HCT116 (cell line): ENCODE results near the gene RBM20. TPM values are rescaled to one million over a fixed set of nuclear protein-coding genes. Genes with fewer than 3 reads are reported as not detected.
A peak's percentile ranks its signal among the peaks of the same experiment; 100 is the strongest.

ENCODE experiments used
- ATAC-seq: fragments of 200-7000 bp; cut with Tn5 transposase; 2 replicates; pipeline ENCODE4 v1.9.1; 2020; ENCODE audit warnings: mild to moderate bottlenecking, moderate library complexity
- BruUV-seq: library from RNA; stranded (reverse); fragments of 400-500 nt; replicated peaks from 2 replicates; lab custom pipeline; 2021; lab: Mats Ljungman, UMichigan
- CTCF ChIA-PET: fragments of 300-600 bp; sonication (Branson Sonifier 250); formaldehyde crosslinking; loops from one replicate; lab custom pipeline; 2021; ENCODE audit warnings: antibody characterized with exemption; lab: Charles Lee
- POLR2A ChIA-PET: fragments of 300-600, 350-600 bp; sonication (Branson Sonifier 250); formaldehyde crosslinking; loops from one replicate; lab custom pipeline; 2021; ENCODE audit warnings: antibody characterized with exemption; lab: Charles Lee
- RAD21 ChIA-PET, 2 experiments: fragments of 300-600 bp; sonication (Branson Sonifier 250); formaldehyde crosslinking; loops; one replicate each; lab custom pipeline; 2023; ENCODE audit warnings: low total read pairs in 2 of 2; ENCODE audit not compliant: uncharacterized antibody in 2 of 2, unreplicated experiment in 2 of 2, low non-redundant PET in 1 of 2; lab: Charles Lee
- DNase-seq: peaks from one replicate; pipeline ENCODE4 v3.0.0-alpha.2; 2010; ENCODE audit warnings: low read depth, low spot score
- H2AFZ ChIP-seq: fragments of 200-600 bp; shearing (Covaris generic), sonication (generic); 2 replicates; pipeline ENCODE4 v1.6.1; 2017; ENCODE audit warnings: low read depth, mixed run types, mixed read lengths, antibody characterized with exemption, low read length; ENCODE audit not compliant: poor library complexity, severe bottlenecking
- H3K27ac ChIP-seq: 2 replicates; pipeline ENCODE4 v1.5.1; 2012; ENCODE audit warnings: low read depth, low read length
- H3K27me3 ChIP-seq: fragments of 200-600 bp; sonication (generic); 2 replicates; pipeline ENCODE4 v1.6.1; 2016; ENCODE audit warnings: mixed run types, low read length, mixed read lengths; ENCODE audit not compliant: insufficient read depth
- H3K36me3 ChIP-seq, 2 experiments: fragments of 200-500 bp in 1 of 2; fragments of 200-600 bp in 1 of 2; sonication (Bioruptor generic) in 1 of 2; sonication (generic) in 1 of 2; 2 replicates each; pipeline versions ENCODE4 v1.5.1 to v1.6.1; 2014 to 2016; ENCODE audit warnings: low read length in 2 of 2, inconsistent platforms in 1 of 2, mixed read lengths in 1 of 2, mixed run types in 1 of 2; ENCODE audit not compliant: insufficient read depth in 2 of 2, control insufficient read depth in 1 of 2
- H3K4me1 ChIP-seq, 2 experiments: fragments of 200-600 bp in 1 of 2; sonication (generic) in 1 of 2; 2 replicates each; pipeline versions ENCODE4 v1.5.1 to v1.6.1; 2012 to 2017; ENCODE audit warnings: low read length in 2 of 2, inconsistent platforms in 1 of 2, mild to moderate bottlenecking in 1 of 2, mixed read lengths in 1 of 2, mixed run types in 1 of 2, moderate library complexity in 1 of 2; ENCODE audit not compliant: insufficient read depth in 2 of 2, control insufficient read depth in 1 of 2
- H3K4me2 ChIP-seq: fragments of 200-600 bp; sonication (generic); 2 replicates; pipeline ENCODE4 v1.6.1; 2017; ENCODE audit warnings: mixed run types, low read length, mixed read lengths
- H3K4me3 ChIP-seq, 2 experiments: fragments of 200-600 bp in 1 of 2; sonication (generic) in 1 of 2; replicated peaks in 1 of 2; 2 replicates each; pipeline ENCODE4 v1.5.1; 2011 to 2016; ENCODE audit warnings: low read length in 2 of 2, control low read depth in 1 of 2, low read depth in 1 of 2, mild to moderate bottlenecking in 1 of 2, mixed read lengths in 1 of 2, mixed run types in 1 of 2
- H3K79me2 ChIP-seq: fragments of 200-600 bp; sonication (generic); 2 replicates; pipeline ENCODE4 v1.6.1; 2017; ENCODE audit warnings: mild to moderate bottlenecking, mixed run types, low read length, moderate library complexity, mixed read lengths; ENCODE audit not compliant: insufficient read depth
- H3K9ac ChIP-seq: fragments of 200-600 bp; sonication (generic); 2 replicates; pipeline ENCODE4 v1.6.1; 2016; ENCODE audit warnings: low read length, mixed read lengths
- H3K9me2 ChIP-seq: fragments of 200-600 bp; sonication (generic), shearing (Covaris generic); 2 replicates; pipeline ENCODE4 v1.6.1; 2017; ENCODE audit warnings: mixed run types, mild to moderate bottlenecking, moderate library complexity; ENCODE audit not compliant: insufficient read depth
- H3K9me3 ChIP-seq, 2 experiments: fragments of 200-500 bp in 1 of 2; fragments of 200-600 bp in 1 of 2; sonication (Bioruptor generic) in 1 of 2; sonication (generic) in 1 of 2; 2 replicates each; pipeline ENCODE4 v1.6.1; 2014 to 2017; ENCODE audit warnings: low read length in 2 of 2, mixed read lengths in 2 of 2, inconsistent platforms in 1 of 2, low read depth in 1 of 2, mild to moderate bottlenecking in 1 of 2, mixed run types in 1 of 2, moderate library complexity in 1 of 2; ENCODE audit not compliant: control insufficient read depth in 1 of 2, insufficient read depth in 1 of 2
- H4K20me1 ChIP-seq: fragments of 200-600 bp; sonication (generic), shearing (Covaris generic); 2 replicates; pipeline ENCODE4 v1.6.1; 2017; ENCODE audit warnings: mixed run types, mild to moderate bottlenecking, moderate library complexity; ENCODE audit not compliant: insufficient read depth
- CBX3 ChIP-seq: IDR thresholded peaks from 2 replicates; pipeline ENCODE4 v1.6.1; 2012; ENCODE audit warnings: low read depth
- CEBPB ChIP-seq: IDR thresholded peaks from 2 replicates; pipeline ENCODE4 v1.6.1; 2012; ENCODE audit warnings: low read depth
- CTCF ChIP-seq, 3 experiments: fragments of 200-600 bp in 1 of 3; sonication (generic) in 1 of 3; IDR thresholded peaks in 2 of 3; conservative IDR thresholded peaks in 1 of 3; 2 replicates each; pipeline ENCODE4 v1.5.1; 2012 to 2017; ENCODE audit warnings: low read depth in 2 of 3, low read length in 2 of 3, antibody characterized with exemption in 1 of 3, borderline replicate concordance in 1 of 3, control low read depth in 1 of 3, mild to moderate bottlenecking in 1 of 3, mixed read lengths in 1 of 3, mixed run types in 1 of 3, moderate library complexity in 1 of 3; ENCODE audit not compliant: insufficient read depth in 1 of 3
- EZH2 ChIP-seq: fragments of 200-600 bp; sonication (generic); IDR thresholded peaks from 2 replicates; pipeline ENCODE4 v1.6.1; 2017; ENCODE audit warnings: antibody characterized with exemption, mixed run types
- EZH2phosphoT487 ChIP-seq: fragments of 200-600 bp; IDR thresholded peaks from 2 replicates; pipeline ENCODE4 v1.6.1; 2018; ENCODE audit warnings: antibody characterized with exemption, borderline replicate concordance
- FOSL1 ChIP-seq: IDR thresholded peaks from 2 replicates; pipeline ENCODE4 v1.6.1; 2012; ENCODE audit warnings: low read depth
- JUND ChIP-seq: IDR thresholded peaks from 2 replicates; pipeline ENCODE4 v1.6.1; 2012
- MAX ChIP-seq: IDR thresholded peaks from 2 replicates; pipeline ENCODE4 v1.6.1; 2012
- POLR2A ChIP-seq: IDR thresholded peaks from 2 replicates; pipeline ENCODE4 v1.7.0; 2011; ENCODE audit warnings: borderline replicate concordance; ENCODE audit not compliant: insufficient read depth, insufficient read length; ENCODE audit errors: extremely low read depth
- POLR2AphosphoS5 ChIP-seq: IDR thresholded peaks from 2 replicates; pipeline ENCODE4 v1.6.1; 2011; ENCODE audit warnings: mild to moderate bottlenecking, low read depth, low read length, moderate library complexity
- RAD21 ChIP-seq: IDR thresholded peaks from 2 replicates; pipeline ENCODE4 v1.6.1; 2012; ENCODE audit warnings: low read depth, mild to moderate bottlenecking
- REST ChIP-seq: IDR thresholded peaks from 2 replicates; pipeline ENCODE4 v1.6.1; 2012; ENCODE audit warnings: low read depth
- SIN3A ChIP-seq: IDR thresholded peaks from 2 replicates; pipeline ENCODE4 v1.6.1; 2012; ENCODE audit warnings: low read depth
- SP1 ChIP-seq: IDR thresholded peaks from 2 replicates; pipeline ENCODE4 v1.6.1; 2012; ENCODE audit warnings: low read depth
- TCF7L2 ChIP-seq: IDR thresholded peaks from 2 replicates; pipeline ENCODE4 v1.7.0; 2011; ENCODE audit warnings: borderline replicate concordance, inconsistent platforms; ENCODE audit not compliant: insufficient read depth, insufficient read length; ENCODE audit errors: extremely low read depth
- YY1 ChIP-seq: IDR thresholded peaks from 2 replicates; pipeline ENCODE4 v1.6.1; 2011; ENCODE audit warnings: low read length, low read depth, moderate library complexity, mild to moderate bottlenecking; ENCODE audit not compliant: insufficient replicate concordance; ENCODE audit errors: extremely low read depth
- ZBTB33 ChIP-seq: IDR thresholded peaks from 2 replicates; pipeline ENCODE4 v1.6.1; 2011; ENCODE audit warnings: mild to moderate bottlenecking, low read length, moderate library complexity; ENCODE audit not compliant: insufficient replicate concordance; ENCODE audit errors: extremely low read depth
- intact Hi-C: fragments of 100-400 bp; cut with micrococcal nuclease; formaldehyde crosslinking; loops from 2 replicates; pipeline ENCODE4 v1.10.0; 2022
- total RNA-seq: library from RNA; stranded (reverse); gene quantifications from one replicate; pipeline ENCODE4 v1.2.1, GENCODE V29; 2021; ENCODE audit not compliant: unreplicated experiment

RBM20 gene
- total RNA-seq, 1 experiment from 2014 or later: 2.0 TPM

GRCh38 chr10:110852255-110852896 is 208.2 kb downstream of the RBM20 start:
- Histone ChIP-seq H2AFZ (peak overlapping the region; percentile 26), H3K27me3 (no peaks in the 10 kb centered on the region), H3K4me2 (peak overlapping the region; percentile 49), H3K36me3 (no peaks in the 10 kb centered on the region), H3K27ac (no peak overlapping the region), H3K9ac (0 out of 2 replicates have a peak overlapping the region, but pooled peaks have one; percentile 4), H4K20me1 (no peaks in the 10 kb centered on the region), H3K9me2 (no peaks in the 10 kb centered on the region), H3K79me2 (no peaks in the 10 kb centered on the region), H3K4me1 (peaks cover 12 to 18% of the 10 kb centered on the region in 2 experiments), H3K4me3 (no peak overlapping the region; a peak in 1 of 4 replicates), H3K9me3 (no peaks in the 10 kb centered on the region)
- ChIA-PET RAD21 (no interaction called here), POLR2A (interaction anchor here (1.4 kb wide), 1 partner anchor 8 kb away, joined by 3 read pairs; no protein-coding TSS in a partner anchor), CTCF (no interaction called here)
- ATAC-seq (peak; percentile 92), DNase-seq (peak; percentile 85)
- intact Hi-C loops: no loop called here
- no TSS peak for BruUV-seq
- TF ChIP-seq POLR2A: no peak
- no peak for TF ChIP-seq RAD21
- no peak for TF ChIP-seq EZH2phosphoT487
- peak; percentile 90 for TF ChIP-seq MAX
- no peak for TF ChIP-seq CEBPB
- peak; percentile 28 for TF ChIP-seq YY1
- no peak for TF ChIP-seq CTCF (IDR thresholded peaks at IDR 0.05 in 2 of 3, conservative IDR thresholded peaks at IDR 0.05 in 1 of 3; ENCODE audit: borderline replicate concordance in 1 of 3, insufficient read depth in 1 of 3, low read depth in 2 of 3, low read length in 2 of 3)
- peak; percentile 89 for TF ChIP-seq FOSL1
- TF ChIP-seq SIN3A: peak; percentile 97
- peak; percentile 94 for TF ChIP-seq CBX3
- peak; percentile 40 for TF ChIP-seq TCF7L2
- TF ChIP-seq SP1: peak; percentile 81
- TF ChIP-seq ZBTB33: peak; percentile 38
- TF ChIP-seq EZH2: no peak
- no peak for TF ChIP-seq REST
- TF ChIP-seq POLR2AphosphoS5: peak; percentile 62; the same call in 1 of the 2 replicates
- peak; percentile 93 for TF ChIP-seq JUND
